Measurements from ENCODE around the gene HDAC3.

The HDAC3 gene

GRCh38 chr5:141602606-141603005, 34.0 kb downstream of the HDAC3 start:
- DNase-seq (ENCODE audit: low spot score) = no peak

DNA sequence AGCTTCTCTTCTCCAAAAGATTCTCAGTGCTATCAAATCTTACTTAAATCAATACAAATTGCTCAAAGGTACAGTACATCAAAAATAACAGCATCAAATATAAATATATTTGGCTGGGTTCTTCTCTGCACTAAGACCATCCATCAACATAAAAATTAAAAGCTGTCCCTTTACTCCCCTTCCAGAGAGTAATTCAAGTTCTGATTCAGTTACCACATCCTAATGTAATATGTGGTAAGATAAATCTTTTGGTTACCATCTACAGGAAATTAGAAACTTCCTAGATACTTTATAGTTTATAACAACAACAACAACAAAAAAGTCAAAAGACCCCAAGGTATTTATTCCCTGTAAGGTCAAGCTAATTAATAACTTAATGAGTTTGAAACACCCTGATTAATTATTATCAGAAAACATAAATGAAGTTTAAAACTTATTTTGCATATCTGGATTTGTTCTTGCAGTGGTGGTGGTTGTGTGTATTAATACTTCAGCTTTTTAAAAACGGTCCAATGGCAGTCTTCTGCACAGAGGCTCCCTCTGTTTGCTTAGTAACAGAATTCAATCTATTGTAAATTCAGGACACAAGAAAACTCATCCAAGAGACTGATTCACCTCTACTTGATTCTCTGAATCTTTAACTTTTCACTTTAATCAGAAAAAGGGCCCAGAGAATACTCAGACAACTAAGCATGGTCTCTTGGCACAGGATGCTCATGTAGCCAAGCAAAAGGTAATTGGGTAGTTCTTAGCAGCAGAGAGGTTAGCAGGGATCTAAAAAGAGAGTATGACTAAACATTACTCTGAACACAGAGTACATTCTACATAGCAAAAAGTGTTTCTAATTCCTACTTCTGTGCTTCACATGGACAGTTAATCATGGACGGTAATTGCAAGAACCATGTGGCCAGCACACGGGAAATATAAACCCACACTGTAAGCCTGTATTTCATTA, 38.0 kb downstream of the HDAC3 start:
- no peak for DNase-seq (ENCODE audit: low spot score)

GRCh38 chr5:141597814-141598213, 38.8 kb downstream of the HDAC3 start:
- no peak for DNase-seq (ENCODE audit: low spot score)

DNA sequence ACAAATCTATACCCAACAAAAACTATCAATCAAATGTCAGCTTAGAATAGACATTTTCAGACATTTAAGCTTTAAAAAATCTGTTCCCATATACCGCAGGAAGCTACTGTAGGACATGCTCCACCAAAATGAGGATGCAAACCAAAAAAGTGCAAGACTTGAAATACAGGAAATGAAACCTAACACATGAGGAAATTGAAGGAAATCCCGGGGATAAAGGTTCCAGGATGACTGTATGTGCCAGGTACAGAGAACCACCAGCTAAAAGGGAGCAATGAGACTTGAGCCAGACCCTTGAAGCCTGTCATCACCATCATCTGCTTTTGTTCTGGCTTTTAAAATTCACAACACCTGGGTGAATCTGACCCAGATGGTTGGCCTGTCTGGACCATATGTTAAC, 39.3 kb downstream of the HDAC3 start:
- no peak for DNase-seq (ENCODE audit: low spot score)

DNA sequence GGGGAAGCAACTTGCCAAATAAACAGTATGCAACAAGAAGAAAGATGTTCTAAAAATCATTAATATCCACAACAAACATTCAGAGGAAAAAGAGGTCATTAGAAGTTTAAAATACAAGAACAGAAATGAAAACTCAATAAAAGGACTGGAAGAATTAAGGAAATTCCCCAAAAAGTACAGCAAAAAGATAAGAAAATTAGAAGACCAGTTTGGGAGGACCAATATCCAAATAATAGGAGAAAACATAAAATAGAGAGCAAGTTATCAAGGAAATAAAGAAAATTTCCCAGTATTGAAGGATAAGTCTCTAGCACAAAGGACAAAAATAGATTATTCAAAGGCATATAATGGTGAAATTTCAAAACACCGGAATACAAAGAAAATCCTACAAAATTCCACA, 39.8 kb downstream of the HDAC3 start:
- DNase-seq (ENCODE audit: low spot score) = no peak

DNA sequence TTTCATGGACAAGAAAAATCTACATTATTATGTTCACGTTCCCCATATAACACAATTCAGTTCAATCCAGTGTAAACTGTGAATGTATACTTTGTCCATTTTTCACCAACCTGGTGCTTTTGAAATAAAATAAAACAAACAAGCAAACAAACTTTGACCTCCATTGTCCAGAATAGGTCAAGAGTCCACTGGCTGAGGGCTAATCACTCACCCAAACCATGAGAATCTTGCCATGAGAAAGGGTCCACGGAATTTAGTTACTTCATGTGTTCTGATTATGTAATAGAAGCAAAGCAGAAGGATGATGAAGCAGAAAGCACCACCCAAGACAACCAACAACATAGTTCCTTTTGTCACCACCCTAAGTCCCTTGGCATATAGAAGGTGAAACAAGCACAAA, 46.5 kb downstream of the HDAC3 start:
- no peak for DNase-seq (ENCODE audit: low spot score)

GRCh38 chr5:141586246-141586645, 50.4 kb downstream of the HDAC3 start:
- no peak for DNase-seq (ENCODE audit: low spot score)

GRCh38 chr5:141585594-141585993, 51.1 kb downstream of the HDAC3 start:
- DNase-seq (ENCODE audit: low spot score) = no peak

DNA sequence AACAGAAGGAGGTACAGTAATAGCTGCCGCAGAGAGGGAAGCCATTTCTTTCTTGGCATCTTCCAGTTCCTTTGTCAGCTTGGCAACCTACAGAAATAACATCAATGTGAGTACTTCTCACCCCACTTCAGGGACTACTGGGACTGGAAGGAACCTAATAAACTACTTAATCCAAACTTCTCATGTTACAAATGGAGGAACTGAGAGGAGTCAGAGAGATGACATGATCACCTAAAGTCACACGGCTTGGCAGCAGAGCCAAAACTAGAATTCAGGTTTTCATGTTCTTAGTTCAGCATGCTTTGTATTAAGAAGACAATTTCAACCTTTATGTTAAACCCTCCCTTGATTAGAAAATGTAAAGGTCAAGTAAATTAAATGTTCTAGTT, 62.5 kb downstream of the HDAC3 start:
- no peak for DNase-seq (ENCODE audit: low spot score)

GRCh38 chr5:141573489-141574121, 63.0 kb downstream of the HDAC3 start:
- no peak for DNase-seq (ENCODE audit: low spot score)

Data from putamen (tissue), 1 donor.